GM18499 (cell line): ENCODE results near the gene SURF6.
"Not testable (repeated sequence)": the region's sequence is repeated elsewhere in the genome, so short reads cannot be mapped to it uniquely, and the experiment has no call there.

Experiments
- ATAC-seq: cut with Tn5 transposase; IDR thresholded peaks from one replicate; pipeline ENCODE4 v1.9.1; 2021; ENCODE audit warnings: moderate number of reproducible peaks; ENCODE audit not compliant: insufficient read depth, unreplicated experiment

Gene SURF6

GRCh38 chr9:133329306-133330156, 6.5 kb downstream of the SURF6 start:
- not testable (repeated sequence) for ATAC-seq

GRCh38 chr9:133327834-133328484, 8.0 kb downstream of the SURF6 start:
- ATAC-seq: no peak

- ATAC-seq: not testable (repeated sequence)
Observed at GRCh38 chr9:133327021-133327420, 9.0 kb downstream of the SURF6 start.

- ATAC-seq: no peak
Observed at GRCh38 chr9:133323991-133324703, 11.8 kb downstream of the SURF6 start.

GRCh38 chr9:133323211-133323610, 12.8 kb downstream of the SURF6 start:
- no peak for ATAC-seq

- ATAC-seq: no peak
Observed at GRCh38 chr9:133322701-133323100, 13.3 kb downstream of the SURF6 start.

GRCh38 chr9:133321411-133321935, 14.5 kb downstream of the SURF6 start:
- no peak for ATAC-seq

- ATAC-seq: no peak
Observed at GRCh38 chr9:133320421-133320881, 15.5 kb downstream of the SURF6 start.

- ATAC-seq: not testable (repeated sequence)
Observed at GRCh38 chr9:133317551-133317950, 18.4 kb downstream of the SURF6 start.

- no peak for ATAC-seq
Observed at GRCh38 chr9:133315997-133316396, 20.0 kb downstream of the SURF6 start.

- no peak for ATAC-seq
Observed at GRCh38 chr9:133309608-133310007, 26.4 kb downstream of the SURF6 start.

- ATAC-seq: no peak
Observed at GRCh38 chr9:133307301-133307700, 28.7 kb downstream of the SURF6 start.

GRCh38 chr9:133306242-133307204, 29.5 kb downstream of the SURF6 start:
- no peak for ATAC-seq

- no peak for ATAC-seq
Observed at GRCh38 chr9:133305731-133306130, 30.3 kb downstream of the SURF6 start.

GRCh38 chr9:133304477-133305377, 31.3 kb downstream of the SURF6 start:
- ATAC-seq: no peak

- ATAC-seq: no peak
Observed at GRCh38 chr9:133304158-133304470, 31.9 kb downstream of the SURF6 start.

- ATAC-seq: no peak
Observed at GRCh38 chr9:133303266-133304157, 32.5 kb downstream of the SURF6 start.
